GM19023 (cell line): Measurements from ENCODE around the gene DSTN.

Experiments used
- ATAC-seq: cut with Tn5 transposase; IDR thresholded peaks from one replicate; pipeline ENCODE4 v1.9.1; 2021; ENCODE audit warnings: mild to moderate bottlenecking, moderate library complexity; ENCODE audit not compliant: unreplicated experiment

The DSTN gene

GRCh38 chr20:17635332-17636244 is 65.7 kb downstream of the DSTN start:
- ATAC-seq = no peak

- ATAC-seq = no peak
Measured at GRCh38 chr20:17636523-17637412, 66.9 kb downstream of the DSTN start.

- ATAC-seq = no peak
Measured at GRCh38 chr20:17637413-17637780, 67.5 kb downstream of the DSTN start.

GRCh38 chr20:17637985-17638640 is 68.2 kb downstream of the DSTN start:
- ATAC-seq = no peak

GRCh38 chr20:17638835-17639407 is 69.0 kb downstream of the DSTN start:
- no peak for ATAC-seq

- ATAC-seq = no peak
Measured at GRCh38 chr20:17640146-17640874, 70.4 kb downstream of the DSTN start.

- ATAC-seq = no peak
Measured at GRCh38 chr20:17640875-17641378, 71.1 kb downstream of the DSTN start.

GRCh38 chr20:17641520-17641964 is 71.7 kb downstream of the DSTN start:
- ATAC-seq = no peak

GRCh38 chr20:17641993-17642392 is 72.1 kb downstream of the DSTN start:
- no peak for ATAC-seq

GRCh38 chr20:17642404-17643269 is 72.8 kb downstream of the DSTN start:
- no peak for ATAC-seq

- ATAC-seq = no peak
Measured at GRCh38 chr20:17643531-17644188, 73.8 kb downstream of the DSTN start.

GRCh38 chr20:17644451-17644850 is 74.6 kb downstream of the DSTN start:
- no peak for ATAC-seq

GRCh38 chr20:17645010-17645409 is 75.1 kb downstream of the DSTN start:
- ATAC-seq = no peak

- no peak for ATAC-seq
Measured at GRCh38 chr20:17645546-17646208, 75.8 kb downstream of the DSTN start.

GRCh38 chr20:17646209-17646960 is 76.5 kb downstream of the DSTN start:
- ATAC-seq = no peak

GRCh38 chr20:17646961-17647301 is 77.1 kb downstream of the DSTN start:
- ATAC-seq = no peak
